K562 (cell line): ENCODE data around the gene NUDT22. TPM values are rescaled to one million over a fixed set of nuclear protein-coding genes. Genes with fewer than 3 reads are reported as not detected.

Experiments used
- ATF1 ChIP-seq, 2 experiments: fragments of 450-650 bp in 1 of 2; IDR thresholded peaks; 2 replicates each; pipeline ENCODE4 v1.6.1; 2016; ENCODE audit warnings: missing compliant biosample characterization in 1 of 2, missing genetic modification characterization in 1 of 2
- FOXJ2 ChIP-seq: fragments of 200-800 bp; sonication (Bioruptor generic); IDR thresholded peaks from 2 replicates; pipeline ENCODE4 v1.6.1; 2016; ENCODE audit warnings: missing genetic modification characterization, missing compliant biosample characterization
- KLF1 ChIP-seq: fragments of 450-650 bp; IDR thresholded peaks from 2 replicates; pipeline ENCODE4 v1.6.1; 2016; ENCODE audit warnings: missing genetic modification characterization, missing compliant biosample characterization
- PPARD ChIP-seq: fragments of 250-450 bp; sonication (Bioruptor Pico); IDR thresholded peaks from 2 replicates; pipeline ENCODE4 v1.8.0; 2022; ENCODE audit warnings: inconsistent platforms, mild to moderate bottlenecking, moderate library complexity
- PTTG1 ChIP-seq: fragments of 450-650 bp; IDR thresholded peaks from 2 replicates; pipeline ENCODE4 v1.6.1; 2016; ENCODE audit warnings: low read depth, mild to moderate bottlenecking, missing genetic modification characterization, missing compliant biosample characterization
- SETDB1 ChIP-seq: IDR thresholded peaks from one replicate; pipeline ENCODE4 v1.6.1; 2012; ENCODE audit warnings: low read length, control low read depth, inconsistent platforms
- SMC3 ChIP-seq: conservative IDR thresholded peaks from 2 replicates; pipeline ENCODE4 v1.6.1; 2011; ENCODE audit warnings: low read depth, low read length, improper control_type of control experiment; ENCODE audit not compliant: insufficient read depth
- SREBF1 ChIP-seq: fragments of 150-350 bp; IDR thresholded peaks from 2 replicates; pipeline ENCODE4 v1.6.1; 2014; ENCODE audit warnings: antibody characterized with exemption, low read depth, low read length, borderline replicate concordance
- TAL1 ChIP-seq: fragments of 450-650 bp; IDR thresholded peaks from 2 replicates; pipeline ENCODE4 v1.6.1; 2016; ENCODE audit warnings: mild to moderate bottlenecking
- TRIM24 ChIP-seq, 2 experiments: fragments of 450-650 bp; IDR thresholded peaks; 2 replicates each; pipeline ENCODE4 v1.6.1; 2016
- TRIM25 ChIP-seq: fragments of 450-650 bp; IDR thresholded peaks from 2 replicates; pipeline ENCODE4 v1.7.0; 2016; ENCODE audit warnings: borderline replicate concordance
- WHSC1 ChIP-seq: IDR thresholded peaks from one replicate; pipeline ENCODE4 v1.6.1; 2012; ENCODE audit warnings: low read length, control low read depth, inconsistent platforms
- YBX1 ChIP-seq: fragments of 450-650 bp; IDR thresholded peaks from 2 replicates; pipeline ENCODE4 v1.7.1; 2016; ENCODE audit warnings: mild to moderate bottlenecking
- ZFP36 ChIP-seq: fragments of 150-350 bp; IDR thresholded peaks from 2 replicates; pipeline ENCODE4 v1.6.1; 2018; ENCODE audit warnings: low read length, low read depth; ENCODE audit not compliant: partially characterized antibody
- ZKSCAN8 ChIP-seq: fragments of 200-800 bp; sonication (Bioruptor generic); IDR thresholded peaks from 2 replicates; pipeline ENCODE4 v1.6.1; 2016; ENCODE audit warnings: missing genetic modification characterization, missing compliant biosample characterization
- ZNF76 ChIP-seq: fragments of 250-450 bp; sonication (Bioruptor Pico); IDR thresholded peaks from 2 replicates; pipeline ENCODE4 v1.4.0; 2020; ENCODE audit warnings: mild to moderate bottlenecking, moderate library complexity, borderline replicate concordance
- polyA plus RNA-seq, 8 experiments: library from polyadenylated mRNA; depleted of rRNA in 4 of 8; stranded (reverse) in 5 of 8; unstranded in 3 of 8; fragments of >200 nt; fragmentation: Nextera tagmentation in 2 of 8; fragmentation: Illumina TruSeq in 1 of 8; extraction: Ambion mirVana in 2 of 8; extraction: Trizol in 1 of 8; gene quantifications; 2 replicates each; pipeline versions ENCODE4 v1.2.1 to v1.2.3, GENCODE V29; 2011 to 2014; ENCODE audit warnings: inconsistent platforms in 1 of 8, missing spikeins in 1 of 8
- total RNA-seq, 7 experiments: library from RNA; depleted of rRNA in 6 of 7; stranded (reverse); fragments of >200 nt in 6 of 7; fragmentation: Illumina TruSeq in 2 of 7; extraction: Trizol in 2 of 7; gene quantifications; 2 replicates each; pipeline versions ENCODE4 v1.2.1 to v1.2.3, GENCODE V29; 2011 to 2021; ENCODE audit warnings: low replicate concordance in 1 of 7
- TF ChIP-seq, protein P1 (sequence below): IDR thresholded peaks from 2 replicates; pipeline ENCODE4 v1.6.1; 2014; ENCODE audit warnings: antibody characterized with exemption
- TF ChIP-seq, protein P2 (sequence below): fragments of 250-450 bp; sonication (Bioruptor Pico); IDR thresholded peaks from 2 replicates; pipeline ENCODE4 v1.5.1; 2021; ENCODE audit warnings: mild to moderate bottlenecking
- TF ChIP-seq, protein P3 (sequence below): fragments of 250-450 bp; sonication (Bioruptor Pico); IDR thresholded peaks from 2 replicates; pipeline ENCODE4 v1.5.0; 2020; ENCODE audit warnings: mild to moderate bottlenecking
- TF ChIP-seq, protein P4 (sequence below): fragments of 200-400 bp; formaldehyde crosslinking; IDR thresholded peaks from 2 replicates; pipeline ENCODE4 v1.6.1; 2017; ENCODE audit warnings: mild to moderate bottlenecking, low read depth, low read length, moderate library complexity

Gene NUDT22
- total and polyA plus RNA-seq, 9 of the 15 experiments (the other 6 are each of a cell fraction or from before 2014, with no cell fraction given): 6.3 to 92.6 (median 37.4) TPM

GRCh38 chr11:64269540-64270220, 43.6 kb downstream of the NUDT22 start (continued):
- no peak for TF ChIP-seq TRIM25
- TF ChIP-seq, protein P1, sequence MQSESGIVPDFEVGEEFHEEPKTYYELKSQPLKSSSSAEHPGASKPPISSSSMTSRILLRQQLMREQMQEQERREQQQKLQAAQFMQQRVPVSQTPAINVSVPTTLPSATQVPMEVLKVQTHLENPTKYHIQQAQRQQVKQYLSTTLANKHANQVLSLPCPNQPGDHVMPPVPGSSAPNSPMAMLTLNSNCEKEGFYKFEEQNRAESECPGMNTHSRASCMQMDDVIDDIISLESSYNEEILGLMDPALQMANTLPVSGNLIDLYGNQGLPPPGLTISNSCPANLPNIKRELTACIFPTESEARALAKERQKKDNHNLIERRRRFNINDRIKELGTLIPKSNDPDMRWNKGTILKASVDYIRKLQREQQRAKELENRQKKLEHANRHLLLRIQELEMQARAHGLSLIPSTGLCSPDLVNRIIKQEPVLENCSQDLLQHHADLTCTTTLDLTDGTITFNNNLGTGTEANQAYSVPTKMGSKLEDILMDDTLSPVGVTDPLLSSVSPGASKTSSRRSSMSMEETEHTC: no peak
- TF ChIP-seq FOXJ2 (tag): 0 out of 2 replicates have a peak, but pooled peaks have one; percentile 69
- TF ChIP-seq KLF1 (tag): no peak
- TF ChIP-seq, protein P2, sequence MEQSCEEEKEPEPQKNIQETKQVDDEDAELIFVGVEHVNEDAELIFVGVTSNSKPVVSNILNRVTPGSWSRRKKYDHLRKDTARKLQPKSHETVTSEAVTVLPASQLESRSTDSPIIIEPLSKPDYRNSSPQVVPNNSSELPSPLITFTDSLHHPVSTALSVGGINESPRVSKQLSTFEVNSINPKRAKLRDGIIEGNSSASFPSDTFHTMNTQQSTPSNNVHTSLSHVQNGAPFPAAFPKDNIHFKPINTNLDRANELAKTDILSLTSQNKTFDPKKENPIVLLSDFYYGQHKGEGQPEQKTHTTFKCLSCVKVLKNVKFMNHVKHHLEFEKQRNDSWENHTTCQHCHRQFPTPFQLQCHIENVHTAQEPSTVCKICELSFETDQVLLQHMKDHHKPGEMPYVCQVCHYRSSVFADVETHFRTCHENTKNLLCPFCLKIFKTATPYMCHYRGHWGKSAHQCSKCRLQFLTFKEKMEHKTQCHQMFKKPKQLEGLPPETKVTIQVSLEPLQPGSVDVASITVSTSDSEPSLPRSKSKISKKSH (CRISPR knock-in tag): no peak
- TF ChIP-seq, protein P3, sequence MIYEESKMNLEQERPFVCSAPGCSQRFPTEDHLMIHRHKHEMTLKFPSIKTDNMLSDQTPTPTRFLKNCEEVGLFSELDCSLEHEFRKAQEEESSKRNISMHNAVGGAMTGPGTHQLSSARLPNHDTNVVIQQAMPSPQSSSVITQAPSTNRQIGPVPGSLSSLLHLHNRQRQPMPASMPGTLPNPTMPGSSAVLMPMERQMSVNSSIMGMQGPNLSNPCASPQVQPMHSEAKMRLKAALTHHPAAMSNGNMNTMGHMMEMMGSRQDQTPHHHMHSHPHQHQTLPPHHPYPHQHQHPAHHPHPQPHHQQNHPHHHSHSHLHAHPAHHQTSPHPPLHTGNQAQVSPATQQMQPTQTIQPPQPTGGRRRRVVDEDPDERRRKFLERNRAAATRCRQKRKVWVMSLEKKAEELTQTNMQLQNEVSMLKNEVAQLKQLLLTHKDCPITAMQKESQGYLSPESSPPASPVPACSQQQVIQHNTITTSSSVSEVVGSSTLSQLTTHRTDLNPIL (CRISPR knock-in tag): 0 out of 2 replicates have a peak, but pooled peaks have one; percentile 55
- TF ChIP-seq, protein P4, sequence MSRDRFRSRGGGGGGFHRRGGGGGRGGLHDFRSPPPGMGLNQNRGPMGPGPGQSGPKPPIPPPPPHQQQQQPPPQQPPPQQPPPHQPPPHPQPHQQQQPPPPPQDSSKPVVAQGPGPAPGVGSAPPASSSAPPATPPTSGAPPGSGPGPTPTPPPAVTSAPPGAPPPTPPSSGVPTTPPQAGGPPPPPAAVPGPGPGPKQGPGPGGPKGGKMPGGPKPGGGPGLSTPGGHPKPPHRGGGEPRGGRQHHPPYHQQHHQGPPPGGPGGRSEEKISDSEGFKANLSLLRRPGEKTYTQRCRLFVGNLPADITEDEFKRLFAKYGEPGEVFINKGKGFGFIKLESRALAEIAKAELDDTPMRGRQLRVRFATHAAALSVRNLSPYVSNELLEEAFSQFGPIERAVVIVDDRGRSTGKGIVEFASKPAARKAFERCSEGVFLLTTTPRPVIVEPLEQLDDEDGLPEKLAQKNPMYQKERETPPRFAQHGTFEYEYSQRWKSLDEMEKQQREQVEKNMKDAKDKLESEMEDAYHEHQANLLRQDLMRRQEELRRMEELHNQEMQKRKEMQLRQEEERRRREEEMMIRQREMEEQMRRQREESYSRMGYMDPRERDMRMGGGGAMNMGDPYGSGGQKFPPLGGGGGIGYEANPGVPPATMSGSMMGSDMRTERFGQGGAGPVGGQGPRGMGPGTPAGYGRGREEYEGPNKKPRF: no peak
- no peak for TF ChIP-seq YBX1
- 0 out of 2 replicates have a peak, but pooled peaks have one; percentile 63 for TF ChIP-seq SREBF1
- TF ChIP-seq WHSC1: no peak
- TF ChIP-seq ATF1 (CRISPR knock-in tag; IDR thresholded peaks at IDR 0.05): no peak
- peak; percentile 87 for TF ChIP-seq ATF1 (tag; IDR thresholded peaks at IDR 0.05)
- no peak for TF ChIP-seq PTTG1 (tag)
- no peak; the same call in 1 of the 2 replicates for TF ChIP-seq ZNF76
- no peak for TF ChIP-seq PPARD (CRISPR knock-in tag)
- peak in 1 of 2 experiments; percentile 76; a peak in 1 of 4 replicates for TF ChIP-seq TRIM24 (IDR thresholded peaks at IDR 0.05)
- TF ChIP-seq SMC3: no peak
- TF ChIP-seq ZKSCAN8 (CRISPR knock-in tag): peak; percentile 57; the same call in 1 of the 2 replicates
- no peak for TF ChIP-seq TAL1
- TF ChIP-seq ZFP36: no peak
- peak; percentile 24 for TF ChIP-seq SETDB1
